ENCODE data around the gene USP20. TPM values are rescaled to one million over a fixed set of nuclear protein-coding genes. Genes with fewer than 3 reads are reported as not detected.

Gene USP20
- total and polyA plus RNA-seq, 10 of the 15 experiments (the other 5 are each of a cell fraction or from before 2014, with no cell fraction given): 0.66 to 23.3 (median 11.0) TPM

DNA sequence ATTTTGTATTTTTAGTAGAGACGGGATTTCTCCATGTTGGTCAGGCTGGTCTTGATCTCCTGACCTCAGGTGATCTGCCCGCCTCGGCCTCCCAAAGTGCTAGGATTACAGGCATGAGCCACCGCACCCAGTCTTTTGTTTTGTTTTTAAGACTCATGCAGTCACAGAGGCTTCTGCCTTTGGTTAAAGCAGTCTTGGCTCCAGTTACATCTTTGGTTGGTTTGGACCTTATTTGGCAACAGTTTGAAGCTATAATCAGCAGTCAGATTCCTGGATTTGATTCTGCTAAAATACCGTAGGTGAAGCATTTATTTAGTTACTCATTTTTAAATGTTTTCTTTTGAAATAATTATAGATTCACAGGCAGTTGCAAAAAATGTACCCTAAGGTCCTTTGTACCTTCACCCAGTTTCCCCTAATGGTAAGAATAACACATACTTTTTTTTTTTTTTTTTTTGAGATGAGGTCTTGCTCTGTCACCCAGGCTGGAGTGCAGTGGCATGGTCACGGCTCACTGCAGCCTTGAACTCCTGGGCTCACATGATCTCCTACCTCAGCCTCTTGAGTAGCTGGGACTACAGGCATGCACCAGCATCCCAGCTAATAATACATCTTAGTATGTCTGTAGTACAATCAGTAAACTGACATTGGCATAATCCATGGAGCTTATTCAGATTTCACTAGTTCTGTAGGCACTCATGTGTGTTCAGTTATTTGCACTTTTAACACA, 15.7 kb downstream of the USP20 start:
- FAIRE-seq (no peak), ATAC-seq (no peak), DNase-seq (ENCODE audit: low read depth, low spot score) (no peak)
- Histone ChIP-seq H3K9me3 (replicated peaks; ENCODE audit: control insufficient read depth, insufficient read depth, low read length) (no peaks in the 10 kb centered on the region), H3K9ac (ENCODE audit: control insufficient read depth, insufficient read depth, low read length) (no peak overlapping the region), H3K36me3 (ENCODE audit: control insufficient read depth in 2 of 2, insufficient read depth in 2 of 2, low read length in 1 of 2) (no peaks in the 10 kb centered on the region; a peak in 2 of 4 replicates), H3K27me3 (replicated peaks in 1 of 2; ENCODE audit: control insufficient read depth in 2 of 2, insufficient read depth in 2 of 2, low read length in 1 of 2) (no peaks in the 10 kb centered on the region), H3K4me1 (ENCODE audit: control insufficient read depth, insufficient read depth, low read length) (no peaks in the 10 kb centered on the region), H3K79me2 (ENCODE audit: control insufficient read depth, insufficient read depth, low read length) (no peaks in the 10 kb centered on the region), H4K20me1 (ENCODE audit: control insufficient read depth, insufficient read depth) (no peaks in the 10 kb centered on the region), H3K27ac (ENCODE audit: control insufficient read depth, insufficient read depth) (no peak overlapping the region), H3K4me3 (no peak overlapping the region), H3K4me2 (ENCODE audit: control insufficient read depth, insufficient read depth) (no peak overlapping the region), H2AFZ (ENCODE audit: control insufficient read depth, low read depth, low read length) (no peak overlapping the region)
- no peak for TF ChIP-seq BMI1 (IDR thresholded peaks at IDR 0.05; ENCODE audit: borderline replicate concordance)
- TF ChIP-seq YBX1 (IDR thresholded peaks at IDR 0.05): no peak
- no peak for TF ChIP-seq FOXK2 (IDR thresholded peaks at IDR 0.05)
- no peak for TF ChIP-seq IKZF1 (conservative IDR thresholded peaks at IDR 0.05)
- no peak for TF ChIP-seq ESRRA (IDR thresholded peaks at IDR 0.05; ENCODE audit: low read length)
- no peak for TF ChIP-seq MEF2A (IDR thresholded peaks at IDR 0.05; ENCODE audit: insufficient read depth, low read depth, low read length)
- TF ChIP-seq ZNF622 (IDR thresholded peaks at IDR 0.05): no peak
- TF ChIP-seq BCL11A (IDR thresholded peaks at IDR 0.05; ENCODE audit: low read depth, low read length): no peak
- no peak for TF ChIP-seq IRF4 (IDR thresholded peaks at IDR 0.05; ENCODE audit: low read depth, low read length)
- TF ChIP-seq HCFC1 (IDR thresholded peaks at IDR 0.05; ENCODE audit: low read length): no peak
- TF ChIP-seq ZNF384 (IDR thresholded peaks at IDR 0.05; ENCODE audit: borderline replicate concordance, low read depth, low read length): no peak
- TF ChIP-seq ZNF217 (IDR thresholded peaks at IDR 0.05): no peak
- no peak for TF ChIP-seq CHD2 (IDR thresholded peaks at IDR 0.05; ENCODE audit: borderline replicate concordance, low read depth, low read length)
- TF ChIP-seq JUND (IDR thresholded peaks at IDR 0.05; ENCODE audit: low read depth, low read length): no peak
- TF ChIP-seq PML (IDR thresholded peaks at IDR 0.05; ENCODE audit: low read length): no peak
- TF ChIP-seq TAF1 (IDR thresholded peaks at IDR 0.05; ENCODE audit: borderline replicate concordance, low read depth, low read length): no peak
- no peak for TF ChIP-seq NRF1 (conservative IDR thresholded peaks at IDR 0.05; ENCODE audit: low read depth, low read length)
- TF ChIP-seq, protein P1, sequence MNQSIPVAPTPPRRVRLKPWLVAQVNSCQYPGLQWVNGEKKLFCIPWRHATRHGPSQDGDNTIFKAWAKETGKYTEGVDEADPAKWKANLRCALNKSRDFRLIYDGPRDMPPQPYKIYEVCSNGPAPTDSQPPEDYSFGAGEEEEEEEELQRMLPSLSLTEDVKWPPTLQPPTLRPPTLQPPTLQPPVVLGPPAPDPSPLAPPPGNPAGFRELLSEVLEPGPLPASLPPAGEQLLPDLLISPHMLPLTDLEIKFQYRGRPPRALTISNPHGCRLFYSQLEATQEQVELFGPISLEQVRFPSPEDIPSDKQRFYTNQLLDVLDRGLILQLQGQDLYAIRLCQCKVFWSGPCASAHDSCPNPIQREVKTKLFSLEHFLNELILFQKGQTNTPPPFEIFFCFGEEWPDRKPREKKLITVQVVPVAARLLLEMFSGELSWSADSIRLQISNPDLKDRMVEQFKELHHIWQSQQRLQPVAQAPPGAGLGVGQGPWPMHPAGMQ (IDR thresholded peaks at IDR 0.05; ENCODE audit: borderline replicate concordance): no peak
- no peak for TF ChIP-seq SRF (IDR thresholded peaks at IDR 0.05; ENCODE audit: low read depth in 2 of 2, low read length in 2 of 2)
- TF ChIP-seq SMARCA5 (IDR thresholded peaks at IDR 0.05): no peak
- intact Hi-C loops (cut with micrococcal nuclease; ENCODE audit: unreplicated experiment) (no loop called here), in situ Hi-C loops (cut with MboI) (no loop called here)
- RAD21 ChIA-PET (ENCODE audit: unreplicated experiment): no interaction called here
- POLR2A ChIA-PET: no interaction called here
- WGBS (ENCODE audit: insufficient coverage, insufficient replicate concordance, low lambda C conversion rate, missing lambda C conversion rate): 90% methylated on average over 6 of the region's 6 CpGs
- SMC1A ChIA-PET (ENCODE audit: uncharacterized antibody, unreplicated experiment): no interaction called here
- CTCF ChIA-PET: interaction anchor here (0.6 kb wide), 1 partner anchor 53 kb away, joined by 3 read pairs; no protein-coding TSS in a partner anchor
- BruUV-seq (replicated peaks): no TSS peak
